Ascending aorta (tissue), 2 donors: ENCODE data around the gene FMOD. TPM values are rescaled to one million over a fixed set of nuclear protein-coding genes. Genes with fewer than 3 reads are reported as not detected.

Experiments
- DNase-seq, 2 donors: peaks; one replicate each; pipeline ENCODE4 v3.0.0-alpha.2; 2019; ENCODE audit warnings: low spot score in 2 of 2
- H3K27ac ChIP-seq, 2 donors: fragments of 200-600 bp; sonication (generic); one replicate each; pipeline ENCODE4 v1.5.1; 2016 to 2017; ENCODE audit warnings: mild to moderate bottlenecking in 1 of 2
- H3K27me3 ChIP-seq: fragments of 200-600 bp; sonication (generic); one replicate; pipeline ENCODE4 v1.5.1; 2017
- H3K36me3 ChIP-seq, 2 donors: fragments of 200-600 bp; sonication (generic); one replicate each; pipeline ENCODE4 v1.5.1; 2016
- H3K4me1 ChIP-seq, 2 donors: fragments of 200-600 bp; sonication (generic); one replicate each; pipeline ENCODE4 v1.5.1; 2016 to 2017; ENCODE audit warnings: mild to moderate bottlenecking in 1 of 2
- H3K4me3 ChIP-seq, 2 donors: fragments of 200-600 bp; sonication (generic); one replicate each; pipeline ENCODE4 v1.5.1; 2016 to 2017; ENCODE audit warnings: mild to moderate bottlenecking in 1 of 2
- H3K9me3 ChIP-seq, 2 donors: fragments of 200-600 bp; sonication (generic); one replicate each; pipeline ENCODE4 v1.5.1; 2016
- intact Hi-C: fragments of 100-400 bp; cut with DNase I; formaldehyde crosslinking; loops from one replicate; pipeline ENCODE4 v1.15.1; 2023
- total RNA-seq: library from RNA; depleted of rRNA; stranded (reverse); fragments of >200 nt; gene quantifications from one replicate; pipeline ENCODE4 v1.1.0, GENCODE V29; 2016
- TF ChIP-seq, protein P1 (sequence below), 3 experiments: fragments of 200-600 bp in 2 of 3; fragments of 450-650 bp in 1 of 3; sonication (generic) in 2 of 3; IDR thresholded peaks; one replicate each; pipeline ENCODE4 v1.5.1; 2016 to 2019; ENCODE audit warnings: antibody characterized with exemption in 3 of 3, mild to moderate bottlenecking in 1 of 3, moderate library complexity in 1 of 3

FMOD gene
- total RNA-seq, 1 donor from 2014 or later: 92.3 TPM

DNA sequence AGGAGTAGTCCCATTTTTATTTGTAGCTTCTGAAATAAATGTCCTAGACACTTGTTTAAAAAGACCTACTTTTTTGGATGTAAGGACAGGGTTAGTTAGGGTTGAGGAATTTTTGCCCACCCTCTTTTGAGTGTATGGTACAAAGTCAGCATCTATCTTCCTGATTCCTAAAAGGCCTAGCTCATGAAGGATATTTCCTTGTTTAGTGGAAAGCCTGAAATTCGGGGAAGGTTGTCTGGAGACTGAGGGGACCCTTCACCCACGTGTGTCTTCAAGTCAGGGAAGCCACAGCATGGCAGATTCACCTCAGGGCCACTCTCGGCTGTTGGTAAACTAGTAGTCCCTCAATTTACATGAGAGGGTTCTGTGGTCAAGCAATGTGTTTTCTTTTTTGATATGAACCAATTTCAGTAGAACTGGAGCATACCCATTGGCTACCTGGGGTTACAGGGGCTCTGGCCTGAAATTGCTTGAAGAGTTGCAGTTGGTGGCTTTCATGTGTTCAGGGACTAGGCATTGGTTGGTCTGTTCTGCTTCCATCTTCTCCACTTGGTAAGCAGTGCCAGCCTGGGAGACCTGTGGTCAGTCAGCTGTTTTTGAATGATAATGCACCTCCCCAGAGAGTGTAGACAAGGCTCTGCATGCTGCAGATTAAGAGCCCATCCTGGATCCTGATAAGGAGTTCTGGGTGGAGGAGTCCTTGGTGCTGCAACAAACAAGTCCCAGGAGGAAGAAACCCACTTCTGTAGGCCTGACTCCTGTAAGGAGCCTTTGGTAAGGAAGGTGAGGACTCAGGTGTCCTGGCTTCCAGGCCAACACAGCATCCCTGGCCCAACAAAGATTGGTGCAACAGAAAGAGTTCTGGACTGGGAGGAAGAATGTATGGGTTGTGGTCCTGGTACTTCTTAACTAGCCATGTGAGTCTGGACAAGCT lies 39.3 kb downstream of the FMOD start:
- no peaks in the 10 kb centered on the region for H3K27me3 ChIP-seq
- no peak for DNase-seq
- intact Hi-C loops: no loop called here
- peaks cover 12 to 30% of the 10 kb centered on the region in 2 donors for H3K4me1 ChIP-seq
- H3K36me3 ChIP-seq: peaks cover 33 to 38% of the 10 kb centered on the region in 2 donors
- H3K4me3 ChIP-seq: no peak overlapping the region
- TF ChIP-seq, protein P1, sequence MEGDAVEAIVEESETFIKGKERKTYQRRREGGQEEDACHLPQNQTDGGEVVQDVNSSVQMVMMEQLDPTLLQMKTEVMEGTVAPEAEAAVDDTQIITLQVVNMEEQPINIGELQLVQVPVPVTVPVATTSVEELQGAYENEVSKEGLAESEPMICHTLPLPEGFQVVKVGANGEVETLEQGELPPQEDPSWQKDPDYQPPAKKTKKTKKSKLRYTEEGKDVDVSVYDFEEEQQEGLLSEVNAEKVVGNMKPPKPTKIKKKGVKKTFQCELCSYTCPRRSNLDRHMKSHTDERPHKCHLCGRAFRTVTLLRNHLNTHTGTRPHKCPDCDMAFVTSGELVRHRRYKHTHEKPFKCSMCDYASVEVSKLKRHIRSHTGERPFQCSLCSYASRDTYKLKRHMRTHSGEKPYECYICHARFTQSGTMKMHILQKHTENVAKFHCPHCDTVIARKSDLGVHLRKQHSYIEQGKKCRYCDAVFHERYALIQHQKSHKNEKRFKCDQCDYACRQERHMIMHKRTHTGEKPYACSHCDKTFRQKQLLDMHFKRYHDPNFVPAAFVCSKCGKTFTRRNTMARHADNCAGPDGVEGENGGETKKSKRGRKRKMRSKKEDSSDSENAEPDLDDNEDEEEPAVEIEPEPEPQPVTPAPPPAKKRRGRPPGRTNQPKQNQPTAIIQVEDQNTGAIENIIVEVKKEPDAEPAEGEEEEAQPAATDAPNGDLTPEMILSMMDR (IDR thresholded peaks at IDR 0.05): no peak
- H3K9me3 ChIP-seq: no peaks in the 10 kb centered on the region
- H3K27ac ChIP-seq: no peak overlapping the region

DNA sequence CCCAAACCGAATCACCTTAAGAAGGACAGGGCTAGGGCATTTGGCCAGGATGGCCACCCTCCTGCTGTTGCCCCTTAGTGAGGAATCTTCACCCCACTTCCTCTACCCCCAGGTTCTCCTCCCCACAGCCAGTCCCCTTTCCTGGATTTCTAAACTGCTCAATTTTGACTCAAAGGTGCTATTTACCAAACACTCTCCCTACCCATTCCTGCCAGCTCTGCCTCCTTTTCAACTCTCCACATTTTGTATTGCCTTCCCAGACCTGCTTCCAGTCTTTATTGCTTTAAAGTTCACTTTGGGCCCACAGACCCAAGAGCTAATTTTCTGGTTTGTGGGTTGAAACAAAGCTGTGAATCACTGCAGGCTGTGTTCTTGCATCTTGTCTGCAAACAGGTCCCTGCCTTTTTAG lies 42.0 kb downstream of the FMOD start:
- H3K27me3 ChIP-seq: no peaks in the 10 kb centered on the region
- TF ChIP-seq, protein P1 (IDR thresholded peaks at IDR 0.05): no peak
- peaks cover 33 to 47% of the 10 kb centered on the region in 2 donors for H3K36me3 ChIP-seq
- intact Hi-C loops: no loop called here
- H3K4me3 ChIP-seq: peak overlapping the region; percentile 90 to 95
- H3K27ac ChIP-seq: peak overlapping the region; percentile 99
- DNase-seq: no peak
- peaks cover 12 to 27% of the 10 kb centered on the region in 2 donors for H3K4me1 ChIP-seq
- H3K9me3 ChIP-seq: no peaks in the 10 kb centered on the region

DNA sequence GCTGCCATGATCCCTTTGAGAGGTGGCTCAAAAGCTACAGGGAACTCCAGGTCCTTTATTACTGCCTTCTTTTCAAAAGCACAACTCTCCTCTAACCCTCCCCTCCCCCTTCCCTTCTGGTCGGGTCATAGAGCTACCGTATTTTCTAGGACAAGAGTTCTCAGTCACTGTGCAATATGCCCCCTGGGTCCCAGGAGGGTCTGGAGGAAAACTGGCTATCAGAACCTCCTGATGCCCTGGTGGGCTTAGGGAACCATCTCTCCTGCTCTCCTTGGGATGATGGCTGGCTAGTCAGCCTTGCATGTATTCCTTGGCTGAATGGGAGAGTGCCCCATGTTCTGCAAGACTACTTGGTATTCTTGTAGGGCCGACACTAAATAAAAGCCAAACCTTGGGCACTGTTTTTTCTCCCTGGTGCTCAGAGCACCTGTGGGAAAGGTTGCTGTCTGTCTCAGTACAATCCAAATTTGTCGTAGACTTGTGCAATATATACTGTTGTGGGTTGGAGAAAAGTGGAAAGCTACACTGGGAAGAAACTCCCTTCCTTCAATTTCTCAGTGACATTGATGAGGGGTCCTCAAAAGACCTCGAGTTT lies 42.5 kb downstream of the FMOD start:
- H3K4me1 ChIP-seq: peaks cover 12 to 27% of the 10 kb centered on the region in 2 donors
- TF ChIP-seq, protein P1 (IDR thresholded peaks at IDR 0.05): no peak
- H3K27ac ChIP-seq: peak overlapping the region; percentile 99
- no peaks in the 10 kb centered on the region for H3K9me3 ChIP-seq
- no peaks in the 10 kb centered on the region for H3K27me3 ChIP-seq
- no peak for DNase-seq
- H3K36me3 ChIP-seq: peaks cover 33 to 47% of the 10 kb centered on the region in 2 donors
- H3K4me3 ChIP-seq: peak overlapping the region; percentile 90 to 95
- intact Hi-C loops: no loop called here

DNA sequence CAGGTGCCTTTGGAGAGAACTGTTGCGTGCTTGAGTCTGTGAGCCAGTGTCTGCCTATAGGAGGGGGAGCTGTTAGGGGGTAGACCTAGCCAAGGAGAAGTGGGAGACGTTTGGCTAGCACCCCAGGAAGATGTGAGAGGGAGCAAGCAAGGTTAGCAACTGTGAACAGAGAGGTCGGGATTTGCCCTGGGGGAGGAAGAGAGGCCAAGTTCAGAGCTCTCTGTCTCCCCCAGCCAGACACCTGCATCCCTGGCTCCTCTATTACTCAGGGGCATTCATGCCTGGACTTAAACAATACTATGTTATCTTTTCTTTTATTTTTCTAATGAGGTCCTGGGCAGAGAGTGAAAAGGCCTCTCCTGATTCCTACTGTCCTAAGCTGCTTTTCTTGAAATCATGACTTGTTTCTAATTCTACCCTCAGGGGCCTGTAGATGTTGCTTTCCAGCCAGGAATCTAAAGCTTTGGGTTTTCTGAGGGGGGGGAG lies 43.2 kb downstream of the FMOD start:
- H3K36me3 ChIP-seq: peaks cover 33 to 47% of the 10 kb centered on the region in 2 donors
- peak overlapping the region; percentile 99 for H3K27ac ChIP-seq
- TF ChIP-seq, protein P1 (IDR thresholded peaks at IDR 0.05): no peak
- no peaks in the 10 kb centered on the region for H3K9me3 ChIP-seq
- DNase-seq: no peak
- no peaks in the 10 kb centered on the region for H3K27me3 ChIP-seq
- peaks cover 12 to 27% of the 10 kb centered on the region in 2 donors for H3K4me1 ChIP-seq
- intact Hi-C loops: loop anchor here (2.0 kb wide), 1 partner anchor 19 kb away; no protein-coding TSS in a partner anchor
- H3K4me3 ChIP-seq: peak overlapping the region; percentile 90 to 95

DNA sequence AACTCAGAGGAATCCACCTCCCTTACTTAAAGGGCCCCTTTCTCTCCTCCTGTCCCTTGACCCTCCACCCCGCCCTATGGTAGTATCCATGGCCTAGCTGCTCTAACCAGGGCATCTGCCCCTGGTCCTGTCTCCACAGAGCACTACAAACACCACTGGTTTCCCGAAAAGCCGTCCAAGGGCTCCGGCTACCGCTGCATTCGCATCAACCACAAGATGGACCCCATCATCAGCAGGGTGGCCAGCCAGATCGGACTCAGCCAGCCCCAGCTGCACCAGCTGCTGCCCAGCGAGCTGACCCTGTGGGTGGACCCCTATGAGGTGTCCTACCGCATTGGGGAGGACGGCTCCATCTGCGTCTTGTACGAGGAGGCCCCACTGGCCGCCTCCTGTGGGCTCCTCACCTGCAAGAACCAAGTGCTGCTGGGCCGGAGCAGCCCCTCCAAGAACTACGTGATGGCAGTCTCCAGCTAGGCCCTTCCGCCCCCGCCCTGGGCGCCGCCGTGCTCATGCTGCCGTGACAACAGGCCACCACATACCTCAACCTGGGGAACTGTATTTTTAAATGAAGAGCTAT lies 43.9 kb downstream of the FMOD start:
- intact Hi-C loops: loop anchor here (2.0 kb wide), 1 partner anchor 20 kb away; no protein-coding TSS in a partner anchor
- H3K27ac ChIP-seq: peak overlapping the region; percentile 99
- H3K4me3 ChIP-seq: peak overlapping the region; percentile 90 to 95
- no peak for DNase-seq
- H3K4me1 ChIP-seq: peaks cover 12 to 27% of the 10 kb centered on the region in 2 donors
- H3K27me3 ChIP-seq: no peaks in the 10 kb centered on the region
- TF ChIP-seq, protein P1 (IDR thresholded peaks at IDR 0.05): no peak
- no peaks in the 10 kb centered on the region for H3K9me3 ChIP-seq
- peaks cover 33 to 47% of the 10 kb centered on the region in 2 donors for H3K36me3 ChIP-seq
